ENCODE data around the gene TCEA2. TPM values are rescaled to one million over a fixed set of nuclear protein-coding genes. Genes with fewer than 3 reads are reported as not detected.

TCEA2 gene
- total and polyA plus RNA-seq, 2 of the 13 experiments (the other 11 are each of a cell fraction or from before 2014, with no cell fraction given) = 28.1 to 33.7 TPM

DNA sequence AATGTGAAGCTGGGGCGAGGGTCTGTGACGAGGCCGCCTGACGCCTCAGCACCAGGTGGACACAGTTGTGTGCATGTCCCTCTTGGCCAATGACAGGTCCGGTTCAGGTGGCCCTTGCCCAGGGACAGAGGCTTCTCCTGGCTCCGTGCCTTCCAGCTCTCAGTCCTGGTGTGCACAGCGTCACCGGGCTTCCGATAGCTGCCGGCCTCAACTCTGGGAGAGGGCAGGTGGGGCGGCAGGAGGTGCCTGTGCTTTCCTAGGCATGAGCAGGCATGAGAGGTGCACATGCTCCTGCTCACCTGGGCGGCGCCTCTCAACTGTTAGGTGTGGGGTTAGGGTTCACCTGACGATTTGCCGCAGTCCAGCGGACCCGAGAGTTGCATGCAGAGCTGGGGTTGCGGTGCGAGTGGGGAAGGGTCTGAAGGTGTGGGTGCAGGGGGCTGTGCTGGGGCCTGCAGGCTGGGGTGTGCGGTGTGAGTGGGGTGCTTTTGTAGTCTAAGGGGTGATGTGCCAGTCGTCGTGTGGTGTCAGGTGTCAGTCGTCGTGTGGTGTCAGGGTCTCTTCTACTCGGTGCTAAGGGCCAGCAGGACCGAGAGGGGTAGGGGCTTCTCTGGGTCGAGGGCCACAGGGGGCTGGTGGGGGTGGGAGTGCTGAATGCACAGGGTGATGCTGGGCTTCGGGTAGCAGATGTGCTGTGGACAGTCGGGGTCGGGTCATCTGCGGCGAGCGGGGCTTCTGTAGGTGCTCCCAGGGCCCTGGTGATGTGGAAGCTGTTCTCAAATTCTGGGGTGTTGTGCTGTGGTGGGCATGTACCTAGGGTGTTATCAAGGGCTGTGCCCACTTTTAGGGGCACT is 9.8 kb upstream of the TCEA2 start (continued):
- TF ChIP-seq SAP130 (CRISPR knock-in tag; IDR thresholded peaks at IDR 0.05; ENCODE audit: low read depth) = peak; percentile 96
- 0 out of 2 replicates have a peak, but pooled peaks have one; percentile 1 for TF ChIP-seq ZNF776 (CRISPR knock-in tag; IDR thresholded peaks at IDR 0.05)
- TF ChIP-seq, protein P1, sequence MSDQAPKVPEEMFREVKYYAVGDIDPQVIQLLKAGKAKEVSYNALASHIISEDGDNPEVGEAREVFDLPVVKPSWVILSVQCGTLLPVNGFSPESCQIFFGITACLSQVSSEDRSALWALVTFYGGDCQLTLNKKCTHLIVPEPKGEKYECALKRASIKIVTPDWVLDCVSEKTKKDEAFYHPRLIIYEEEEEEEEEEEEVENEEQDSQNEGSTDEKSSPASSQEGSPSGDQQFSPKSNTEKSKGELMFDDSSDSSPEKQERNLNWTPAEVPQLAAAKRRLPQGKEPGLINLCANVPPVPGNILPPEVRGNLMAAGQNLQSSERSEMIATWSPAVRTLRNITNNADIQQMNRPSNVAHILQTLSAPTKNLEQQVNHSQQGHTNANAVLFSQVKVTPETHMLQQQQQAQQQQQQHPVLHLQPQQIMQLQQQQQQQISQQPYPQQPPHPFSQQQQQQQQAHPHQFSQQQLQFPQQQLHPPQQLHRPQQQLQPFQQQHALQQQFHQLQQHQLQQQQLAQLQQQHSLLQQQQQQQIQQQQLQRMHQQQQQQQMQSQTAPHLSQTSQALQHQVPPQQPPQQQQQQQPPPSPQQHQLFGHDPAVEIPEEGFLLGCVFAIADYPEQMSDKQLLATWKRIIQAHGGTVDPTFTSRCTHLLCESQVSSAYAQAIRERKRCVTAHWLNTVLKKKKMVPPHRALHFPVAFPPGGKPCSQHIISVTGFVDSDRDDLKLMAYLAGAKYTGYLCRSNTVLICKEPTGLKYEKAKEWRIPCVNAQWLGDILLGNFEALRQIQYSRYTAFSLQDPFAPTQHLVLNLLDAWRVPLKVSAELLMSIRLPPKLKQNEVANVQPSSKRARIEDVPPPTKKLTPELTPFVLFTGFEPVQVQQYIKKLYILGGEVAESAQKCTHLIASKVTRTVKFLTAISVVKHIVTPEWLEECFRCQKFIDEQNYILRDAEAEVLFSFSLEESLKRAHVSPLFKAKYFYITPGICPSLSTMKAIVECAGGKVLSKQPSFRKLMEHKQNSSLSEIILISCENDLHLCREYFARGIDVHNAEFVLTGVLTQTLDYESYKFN (CRISPR knock-in tag; conservative IDR thresholded peaks at IDR 0.05) = peak; percentile 47; the same call in 1 of the 2 replicates
- TF ChIP-seq SYNCRIP (IDR thresholded peaks at IDR 0.05; ENCODE audit: insufficient read depth, low read depth, low read length) = no peak
- TF ChIP-seq, protein P2, sequence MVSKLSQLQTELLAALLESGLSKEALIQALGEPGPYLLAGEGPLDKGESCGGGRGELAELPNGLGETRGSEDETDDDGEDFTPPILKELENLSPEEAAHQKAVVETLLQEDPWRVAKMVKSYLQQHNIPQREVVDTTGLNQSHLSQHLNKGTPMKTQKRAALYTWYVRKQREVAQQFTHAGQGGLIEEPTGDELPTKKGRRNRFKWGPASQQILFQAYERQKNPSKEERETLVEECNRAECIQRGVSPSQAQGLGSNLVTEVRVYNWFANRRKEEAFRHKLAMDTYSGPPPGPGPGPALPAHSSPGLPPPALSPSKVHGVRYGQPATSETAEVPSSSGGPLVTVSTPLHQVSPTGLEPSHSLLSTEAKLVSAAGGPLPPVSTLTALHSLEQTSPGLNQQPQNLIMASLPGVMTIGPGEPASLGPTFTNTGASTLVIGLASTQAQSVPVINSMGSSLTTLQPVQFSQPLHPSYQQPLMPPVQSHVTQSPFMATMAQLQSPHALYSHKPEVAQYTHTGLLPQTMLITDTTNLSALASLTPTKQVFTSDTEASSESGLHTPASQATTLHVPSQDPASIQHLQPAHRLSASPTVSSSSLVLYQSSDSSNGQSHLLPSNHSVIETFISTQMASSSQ (IDR thresholded peaks at IDR 0.05; ENCODE audit: low read depth) = no peak
- TF ChIP-seq, protein P2 (CRISPR knock-in tag; IDR thresholded peaks at IDR 0.05; ENCODE audit: borderline replicate concordance) = no peak
- no peak for TF ChIP-seq ZNF10 (CRISPR knock-in tag; IDR thresholded peaks at IDR 0.05; ENCODE audit: borderline replicate concordance, low read depth)
- TF ChIP-seq SRF (IDR thresholded peaks at IDR 0.05; ENCODE audit: low read depth, low read length) = no peak
- peak; percentile 64; the same call in 1 of the 2 replicates for TF ChIP-seq MTA1 (CRISPR knock-in tag; IDR thresholded peaks at IDR 0.05; ENCODE audit: borderline replicate concordance)
- TF ChIP-seq, protein P3, sequence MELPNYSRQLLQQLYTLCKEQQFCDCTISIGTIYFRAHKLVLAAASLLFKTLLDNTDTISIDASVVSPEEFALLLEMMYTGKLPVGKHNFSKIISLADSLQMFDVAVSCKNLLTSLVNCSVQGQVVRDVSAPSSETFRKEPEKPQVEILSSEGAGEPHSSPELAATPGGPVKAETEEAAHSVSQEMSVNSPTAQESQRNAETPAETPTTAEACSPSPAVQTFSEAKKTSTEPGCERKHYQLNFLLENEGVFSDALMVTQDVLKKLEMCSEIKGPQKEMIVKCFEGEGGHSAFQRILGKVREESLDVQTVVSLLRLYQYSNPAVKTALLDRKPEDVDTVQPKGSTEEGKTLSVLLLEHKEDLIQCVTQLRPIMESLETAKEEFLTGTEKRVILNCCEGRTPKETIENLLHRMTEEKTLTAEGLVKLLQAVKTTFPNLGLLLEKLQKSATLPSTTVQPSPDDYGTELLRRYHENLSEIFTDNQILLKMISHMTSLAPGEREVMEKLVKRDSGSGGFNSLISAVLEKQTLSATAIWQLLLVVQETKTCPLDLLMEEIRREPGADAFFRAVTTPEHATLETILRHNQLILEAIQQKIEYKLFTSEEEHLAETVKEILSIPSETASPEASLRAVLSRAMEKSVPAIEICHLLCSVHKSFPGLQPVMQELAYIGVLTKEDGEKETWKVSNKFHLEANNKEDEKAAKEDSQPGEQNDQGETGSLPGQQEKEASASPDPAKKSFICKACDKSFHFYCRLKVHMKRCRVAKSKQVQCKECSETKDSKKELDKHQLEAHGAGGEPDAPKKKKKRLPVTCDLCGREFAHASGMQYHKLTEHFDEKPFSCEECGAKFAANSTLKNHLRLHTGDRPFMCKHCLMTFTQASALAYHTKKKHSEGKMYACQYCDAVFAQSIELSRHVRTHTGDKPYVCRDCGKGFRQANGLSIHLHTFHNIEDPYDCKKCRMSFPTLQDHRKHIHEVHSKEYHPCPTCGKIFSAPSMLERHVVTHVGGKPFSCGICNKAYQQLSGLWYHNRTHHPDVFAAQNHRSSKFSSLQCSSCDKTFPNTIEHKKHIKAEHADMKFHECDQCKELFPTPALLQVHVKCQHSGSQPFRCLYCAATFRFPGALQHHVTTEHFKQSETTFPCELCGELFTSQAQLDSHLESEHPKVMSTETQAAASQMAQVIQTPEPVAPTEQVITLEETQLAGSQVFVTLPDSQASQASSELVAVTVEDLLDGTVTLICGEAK (IDR thresholded peaks at IDR 0.05) = no peak
- TF ChIP-seq, protein P3 (CRISPR knock-in tag; IDR thresholded peaks at IDR 0.05) = no peak; the same call in 1 of the 2 replicates
